IMR-90 (cell line): ENCODE data around the gene FERD3L. TPM values are rescaled to one million over a fixed set of nuclear protein-coding genes. Genes with fewer than 3 reads are reported as not detected.

Experiments used
- ATAC-seq: fragments of 200-7000 bp; cut with Tn5 transposase; 2 replicates; pipeline ENCODE4 v1.9.1; 2020; ENCODE audit warnings: low read depth, mild to moderate bottlenecking, moderate library complexity
- BruUV-seq: library from RNA; stranded (reverse); fragments of 400-500 nt; replicated peaks from 2 replicates; lab custom pipeline; 2021; lab: Mats Ljungman, UMichigan
- CTCF ChIA-PET: fragments of 300-600 bp; formaldehyde crosslinking; extraction: SDS; loops from one replicate; lab custom pipeline; 2021; ENCODE audit warnings: antibody characterized with exemption; lab: Yijun Ruan, JAX
- POLR2A ChIA-PET: fragments of 300-600 bp; sonication (Branson Sonifier 250); formaldehyde crosslinking; loops from one replicate; lab custom pipeline; 2022; ENCODE audit warnings: antibody characterized with exemption; ENCODE audit not compliant: unreplicated experiment; lab: Charles Lee
- DNase-seq: peaks from one replicate; pipeline ENCODE4 v3.0.0; 2013
- H2AFZ ChIP-seq: replicated peaks from 2 replicates; pipeline ENCODE3; 2013; ENCODE audit warnings: low read length, mild to moderate bottlenecking; ENCODE audit not compliant: poor library complexity
- H2AK5ac ChIP-seq: 2 replicates; pipeline ENCODE4 v1.6.1; 2013; ENCODE audit warnings: low read depth, low read length, inconsistent platforms
- H2AK9ac ChIP-seq: replicated peaks from 2 replicates; pipeline ENCODE3; 2013; ENCODE audit warnings: mild to moderate bottlenecking, low read depth, low read length, moderate library complexity; ENCODE audit not compliant: poor library complexity
- H2BK120ac ChIP-seq: 2 replicates; pipeline ENCODE4 v1.6.1; 2013; ENCODE audit warnings: low read depth, low read length, inconsistent platforms
- H2BK15ac ChIP-seq: 3 replicates; pipeline ENCODE4 v1.6.1; 2013; ENCODE audit warnings: low read depth, low read length, inconsistent platforms
- H2BK20ac ChIP-seq: 2 replicates; pipeline ENCODE4 v1.6.1; 2013; ENCODE audit warnings: low read depth, mild to moderate bottlenecking, inconsistent platforms, low read length, moderate library complexity
- H2BK5ac ChIP-seq: 2 replicates; pipeline ENCODE4 v1.6.1; 2013; ENCODE audit warnings: mild to moderate bottlenecking, low read depth, low read length, inconsistent platforms; ENCODE audit not compliant: poor library complexity, severe bottlenecking
- H3K14ac ChIP-seq: replicated peaks from 2 replicates; pipeline ENCODE4 v1.6.1; 2013; ENCODE audit warnings: low read depth, low read length, inconsistent platforms
- H3K18ac ChIP-seq: 2 replicates; pipeline ENCODE4 v1.6.1; 2013; ENCODE audit warnings: low read depth, low read length, control low read depth
- H3K23ac ChIP-seq: 2 replicates; pipeline ENCODE4 v1.6.1; 2013; ENCODE audit warnings: low read depth, low read length, inconsistent platforms
- H3K27ac ChIP-seq: 2 replicates; pipeline ENCODE4 v1.5.1; 2013; ENCODE audit warnings: mild to moderate bottlenecking, control low read depth, low read length; ENCODE audit not compliant: insufficient read depth
- H3K27me3 ChIP-seq: 2 replicates; pipeline ENCODE4 v1.6.1; 2013; ENCODE audit warnings: low read length; ENCODE audit not compliant: control insufficient read depth, insufficient read depth
- H3K36me3 ChIP-seq: 2 replicates; pipeline ENCODE4 v1.6.1; 2013; ENCODE audit warnings: low read length, mixed read lengths; ENCODE audit not compliant: control insufficient read depth, insufficient read depth
- H3K4ac ChIP-seq: 2 replicates; pipeline ENCODE4 v1.6.1; 2013; ENCODE audit warnings: low read depth, low read length, inconsistent platforms
- H3K4me1 ChIP-seq: 2 replicates; pipeline ENCODE4 v1.6.1; 2013; ENCODE audit warnings: low read length, mixed read lengths; ENCODE audit not compliant: control insufficient read depth, insufficient read depth
- H3K4me2 ChIP-seq: 2 replicates; pipeline ENCODE4 v1.6.1; 2013; ENCODE audit warnings: low read depth, mild to moderate bottlenecking, control low read depth, low read length, moderate library complexity
- H3K4me3 ChIP-seq: 2 replicates; pipeline ENCODE4 v1.5.1; 2013; ENCODE audit warnings: low read depth, mild to moderate bottlenecking, control low read depth, low read length, moderate library complexity; ENCODE audit not compliant: insufficient read depth
- H3K56ac ChIP-seq: 2 replicates; pipeline ENCODE4 v1.6.1; 2013; ENCODE audit warnings: low read length, inconsistent platforms; ENCODE audit not compliant: insufficient read depth; ENCODE audit errors: extremely low read depth
- H3K79me1 ChIP-seq, 2 experiments: 2 replicates each; pipeline ENCODE4 v1.6.1; 2013; ENCODE audit warnings: low read length in 2 of 2, inconsistent platforms in 1 of 2, low read depth in 1 of 2
- H3K9ac ChIP-seq: 2 replicates; pipeline ENCODE4 v1.6.1; 2013; ENCODE audit warnings: low read depth, low read length, control low read depth
- H3K9me1 ChIP-seq: 2 replicates; pipeline ENCODE4 v1.6.1; 2013; ENCODE audit warnings: low read length, inconsistent platforms; ENCODE audit not compliant: insufficient read depth
- H3K9me3 ChIP-seq: 2 replicates; pipeline ENCODE4 v1.6.1; 2013; ENCODE audit warnings: low read length; ENCODE audit not compliant: control insufficient read depth, insufficient read depth
- H4K20me1 ChIP-seq: 2 replicates; pipeline ENCODE4 v1.6.1; 2013; ENCODE audit warnings: low read length, inconsistent platforms; ENCODE audit not compliant: insufficient read depth
- H4K5ac ChIP-seq: 2 replicates; pipeline ENCODE4 v1.6.1; 2013; ENCODE audit warnings: mild to moderate bottlenecking, low read depth, low read length, control low read depth
- H4K8ac ChIP-seq, 2 experiments: 2 replicates each; pipeline ENCODE4 v1.6.1; 2013; ENCODE audit warnings: low read depth in 2 of 2, low read length in 2 of 2, control low read depth in 1 of 2, inconsistent platforms in 1 of 2
- H4K91ac ChIP-seq: 2 replicates; pipeline ENCODE4 v1.6.1; 2013; ENCODE audit warnings: low read depth, low read length, inconsistent platforms; ENCODE audit not compliant: insufficient read depth
- CHD1 ChIP-seq: IDR thresholded peaks from 2 replicates; pipeline ENCODE4 v1.6.1; 2012; ENCODE audit warnings: low read depth, low read length, improper control_type of control experiment
- MAFK ChIP-seq: IDR thresholded peaks from 2 replicates; pipeline ENCODE4 v1.6.1; 2012; ENCODE audit warnings: low read depth, low read length, improper control_type of control experiment
- MXI1 ChIP-seq: IDR thresholded peaks from 2 replicates; pipeline ENCODE4 v1.6.1; 2012; ENCODE audit warnings: low read depth, mild to moderate bottlenecking, low read length, moderate library complexity, borderline replicate concordance
- POLR2A ChIP-seq: IDR thresholded peaks from 2 replicates; pipeline ENCODE4 v1.6.1; 2012; ENCODE audit warnings: mild to moderate bottlenecking, low read depth, low read length
- USF2 ChIP-seq: fragments of 150-350 bp; IDR thresholded peaks from 2 replicates; pipeline ENCODE4 v1.6.1; 2017; ENCODE audit warnings: mild to moderate bottlenecking, antibody characterized with exemption, low read length, low read depth
- WGBS, 2 experiments: methylation state at CpG; one replicate each; pipeline versions ENCODE4 v1.1.5 to v1.1.7; 2013; ENCODE audit warnings: missing lambda C conversion rate in 2 of 2; ENCODE audit not compliant: insufficient read length in 1 of 2; ENCODE audit errors: extremely low coverage in 2 of 2; 5-methylcytosine and 5-hydroxymethylcytosine counted together
- dilution Hi-C: fragments of 300-500 bp; cut with HindIII; formaldehyde crosslinking; loops from one replicate; pipeline ENCODE4 v1.14.3; 2018; ENCODE audit warnings: low sequenced_read_pairs; ENCODE audit not compliant: unreplicated experiment
- in situ Hi-C: fragments of 300-500 bp; cut with MboI; formaldehyde crosslinking; loops from 3 replicates; pipeline ENCODE4 v1.14.3; 2019; ENCODE audit warnings: low sequenced_read_pairs, inconsistent platforms, mixed read lengths
- intact Hi-C: fragments of 100-400 bp; cut with micrococcal nuclease; formaldehyde crosslinking; loops from 2 replicates; pipeline ENCODE4 v1.10.0; 2022
- polyA plus RNA-seq, 3 experiments: library from polyadenylated mRNA; depleted of rRNA; stranded (reverse); fragments of >200 nt; gene quantifications; 2 replicates each; pipeline ENCODE4 v1.2.3, GENCODE V29; 2012; ENCODE audit warnings: low replicate concordance in 1 of 3
- total RNA-seq: library from RNA; depleted of rRNA; stranded (reverse); fragments of >200 nt; gene quantifications from 2 replicates; pipeline ENCODE4 v1.2.3, GENCODE V29; 2012

Gene FERD3L
- total and polyA plus RNA-seq, 2 of the 4 experiments (the other 2 are of a cell fraction) = not detected

GRCh38 chr7:19175241-19175640 lies 30.0 kb upstream of the FERD3L start:
- DNase-seq (no peak), ATAC-seq (no peak)
- no peak overlapping the region for H2AK5ac ChIP-seq
- WGBS, 2 experiments = no CpG with 5 or more reads among the region's 3 CpGs
- no peak overlapping the region for H2BK15ac ChIP-seq
- H4K8ac ChIP-seq = no peak overlapping the region
- TF ChIP-seq CHD1 = no peak
- no peak for TF ChIP-seq POLR2A
- no peak for TF ChIP-seq MAFK
- no peak for TF ChIP-seq MXI1
- TF ChIP-seq USF2 = no peak
- dilution Hi-C loops = no loop called here
- no peak overlapping the region for H3K14ac ChIP-seq
- H2BK5ac ChIP-seq = no peak overlapping the region
- ChIA-PET CTCF (no interaction called here), POLR2A (no interaction called here)
- no peak overlapping the region for H3K18ac ChIP-seq
- H4K20me1 ChIP-seq = no peaks in the 10 kb centered on the region
- intact Hi-C loops = no loop called here
- H3K9me1 ChIP-seq = no peaks in the 10 kb centered on the region; the same call in 1 of the 2 replicates
- no TSS peak for BruUV-seq
- H3K9ac ChIP-seq = no peak overlapping the region
- no peak overlapping the region for H2BK20ac ChIP-seq
- no peak overlapping the region for H3K4ac ChIP-seq
- no peak overlapping the region for H3K4me3 ChIP-seq
- H3K27ac ChIP-seq = no peak overlapping the region
- no peaks in the 10 kb centered on the region for H3K4me1 ChIP-seq
- no peaks in the 10 kb centered on the region for H3K9me3 ChIP-seq
- H3K4me2 ChIP-seq = no peak overlapping the region
- no peaks in the 10 kb centered on the region for H3K79me1 ChIP-seq
- H3K23ac ChIP-seq = no peak overlapping the region
- no peak overlapping the region for H2AK9ac ChIP-seq
- no peak overlapping the region for H2AFZ ChIP-seq
- H3K36me3 ChIP-seq = no peaks in the 10 kb centered on the region
- no peak overlapping the region for H3K56ac ChIP-seq
- no peaks in the 10 kb centered on the region for H3K27me3 ChIP-seq
- H2BK120ac ChIP-seq = no peak overlapping the region
- in situ Hi-C loops = no loop called here
- no peak overlapping the region for H4K5ac ChIP-seq
- no peak overlapping the region for H4K91ac ChIP-seq
